Measurements from ENCODE around the gene IRX2.

The IRX2 gene

DNA sequence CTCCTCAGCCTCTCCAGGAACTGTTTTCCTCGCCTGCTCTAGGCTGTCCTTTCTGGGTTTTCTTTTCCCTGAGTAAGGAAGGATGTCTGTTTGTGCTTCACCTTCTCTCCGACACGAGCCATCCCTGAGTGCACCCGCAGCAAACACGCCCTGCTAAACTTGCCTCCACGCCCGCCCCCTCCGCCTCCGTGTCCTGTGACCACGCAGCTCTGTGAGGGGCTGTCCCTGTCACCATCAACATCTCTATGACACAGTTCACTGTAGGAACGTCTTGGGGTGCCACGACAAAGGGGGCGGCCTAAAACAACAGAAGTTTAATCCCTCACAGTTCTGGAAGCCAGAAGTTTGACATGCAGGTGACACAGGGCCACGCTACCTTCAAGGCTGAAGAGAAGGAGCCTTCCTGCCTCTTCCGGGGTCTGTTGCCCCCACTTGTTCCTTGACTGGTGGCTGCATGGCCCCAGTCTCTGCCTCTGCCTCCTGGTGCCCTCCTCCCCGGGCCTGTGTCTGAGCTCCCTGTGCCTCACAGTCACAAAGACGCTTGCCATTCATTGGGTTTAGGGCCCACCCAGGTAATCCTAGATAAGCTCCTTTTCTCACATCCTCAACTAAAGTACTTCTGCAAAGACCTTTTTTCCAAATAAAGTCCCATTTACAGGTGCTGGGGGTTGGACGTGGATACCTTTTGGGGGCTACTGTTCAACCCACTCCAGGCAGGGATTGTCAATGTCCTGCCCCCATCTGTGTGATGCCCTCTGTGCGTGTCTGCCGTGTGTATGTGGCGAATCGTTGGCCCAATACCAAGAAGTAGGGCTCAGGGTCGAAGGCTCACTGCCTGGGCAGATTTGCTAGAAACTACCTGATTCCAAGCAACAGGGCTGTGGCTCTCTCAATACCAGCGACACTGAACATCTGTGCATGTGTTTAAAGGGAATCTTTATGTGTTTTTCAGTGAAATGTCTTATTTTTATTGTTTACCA, 39.7 kb downstream of the IRX2 start:
- no peak for DNase-seq

DNA sequence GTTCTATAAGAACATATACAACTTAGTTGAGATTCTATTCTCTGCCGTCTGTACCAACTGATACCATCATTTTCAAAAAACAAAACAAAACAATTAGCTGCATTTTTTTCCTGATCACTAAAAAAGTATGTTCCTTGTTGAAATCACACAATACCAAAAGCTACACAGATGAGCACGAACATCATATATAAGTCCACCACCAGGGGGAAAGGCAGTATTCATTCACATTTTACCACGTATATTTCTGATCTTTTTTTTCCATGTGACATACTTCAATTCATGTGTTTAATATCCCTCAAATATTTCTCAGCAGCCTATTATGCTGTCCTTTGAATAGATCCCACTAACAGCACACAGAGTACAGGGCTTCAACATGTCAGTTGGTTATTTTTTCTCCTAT, 40.6 kb downstream of the IRX2 start:
- DNase-seq, result no peak

DNA sequence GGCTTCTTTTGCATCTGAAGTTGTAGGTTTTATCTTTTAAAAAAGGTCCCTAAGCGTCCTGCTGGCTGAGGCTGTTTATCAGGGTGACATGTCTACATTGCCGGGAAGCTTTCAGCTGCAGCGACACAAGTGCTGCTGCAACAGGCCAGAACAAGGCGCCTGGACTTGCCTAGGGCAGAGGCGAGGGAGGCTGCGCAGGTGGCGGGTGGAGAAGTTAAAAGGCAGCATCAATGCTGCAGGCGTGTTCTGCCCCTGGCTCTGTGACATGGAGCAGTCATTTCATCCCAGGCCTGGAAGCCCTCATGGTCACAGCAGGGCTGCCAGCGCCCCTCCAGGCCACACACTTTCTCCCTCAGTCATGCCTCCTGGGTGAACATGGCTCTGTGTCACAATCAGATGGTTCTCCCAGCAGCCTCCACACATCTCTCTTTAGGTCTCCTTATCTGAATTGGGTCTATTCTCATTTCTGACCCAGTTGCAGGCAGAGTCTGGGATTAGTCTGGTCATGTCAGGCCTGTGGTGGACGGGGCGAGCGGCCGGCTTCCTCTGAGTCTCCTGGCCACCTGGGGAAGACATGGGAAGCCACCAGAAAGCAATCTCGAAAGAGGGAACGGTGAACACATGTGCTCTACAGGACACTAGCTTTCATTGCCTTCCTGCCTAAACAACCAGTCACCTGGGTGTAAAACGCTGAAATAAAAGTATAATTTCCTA, 41.3 kb downstream of the IRX2 start:
- no peak for DNase-seq

DNA sequence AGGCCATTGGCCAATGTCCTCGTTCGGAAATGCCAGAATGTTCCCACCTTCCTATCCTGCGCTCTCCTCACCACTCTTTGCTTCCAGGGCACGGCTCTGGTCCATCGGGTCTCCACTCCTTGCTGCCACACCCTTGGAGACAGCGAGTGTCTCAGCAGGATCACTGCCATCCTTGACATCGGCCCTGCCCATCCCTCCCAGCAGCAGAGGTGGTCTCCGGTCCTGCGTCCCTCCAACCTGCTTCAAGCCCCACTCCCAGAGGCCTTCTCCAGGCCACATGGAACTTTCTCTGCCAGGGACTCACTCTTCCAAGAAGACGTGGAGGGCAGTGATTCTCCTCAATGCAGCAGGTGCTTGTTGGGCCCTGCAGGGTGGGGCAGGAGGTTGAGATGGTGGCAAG, 42.7 kb downstream of the IRX2 start:
- DNase-seq, result no peak

DNA sequence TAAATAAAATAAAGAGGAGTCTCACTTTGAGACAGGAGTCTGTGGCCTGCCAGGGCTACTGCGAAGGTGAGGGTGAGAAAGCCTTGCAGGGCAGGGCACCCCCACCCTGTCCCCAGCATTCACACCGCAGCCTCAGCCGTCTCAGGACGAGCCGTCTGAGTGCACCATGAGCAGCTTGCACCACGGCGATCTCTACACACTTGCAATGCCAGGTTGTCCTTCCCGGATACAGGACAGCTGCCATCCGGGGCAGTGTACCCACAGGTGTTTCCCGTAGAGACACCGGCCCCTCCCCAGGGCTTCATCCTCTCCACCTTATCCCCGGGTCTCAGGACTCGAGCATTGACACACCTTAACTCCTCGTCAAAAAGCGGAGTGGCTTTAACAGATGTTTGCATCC, 43.3 kb downstream of the IRX2 start:
- no peak for DNase-seq

DNA sequence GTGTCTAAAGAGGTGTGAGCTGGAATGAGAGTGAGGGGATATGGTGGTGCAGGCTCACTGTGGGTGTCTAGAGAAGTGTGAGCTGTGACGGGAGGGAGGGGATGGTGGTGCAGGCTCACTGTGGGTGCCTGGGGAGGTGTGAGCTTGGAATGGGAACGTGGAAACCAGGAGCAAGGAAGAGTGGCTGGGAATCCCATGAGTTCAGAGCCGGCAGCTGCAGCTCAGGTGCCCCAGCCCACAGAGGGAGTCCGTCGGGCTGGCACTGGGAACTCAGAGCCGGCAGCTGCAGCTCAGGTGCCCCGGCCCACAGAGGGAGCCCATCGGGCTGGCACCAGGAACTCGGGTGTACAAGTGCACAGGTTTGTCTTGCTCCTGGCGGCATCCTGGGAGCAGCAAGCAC, 45.6 kb downstream of the IRX2 start:
- no peak for DNase-seq

DNA sequence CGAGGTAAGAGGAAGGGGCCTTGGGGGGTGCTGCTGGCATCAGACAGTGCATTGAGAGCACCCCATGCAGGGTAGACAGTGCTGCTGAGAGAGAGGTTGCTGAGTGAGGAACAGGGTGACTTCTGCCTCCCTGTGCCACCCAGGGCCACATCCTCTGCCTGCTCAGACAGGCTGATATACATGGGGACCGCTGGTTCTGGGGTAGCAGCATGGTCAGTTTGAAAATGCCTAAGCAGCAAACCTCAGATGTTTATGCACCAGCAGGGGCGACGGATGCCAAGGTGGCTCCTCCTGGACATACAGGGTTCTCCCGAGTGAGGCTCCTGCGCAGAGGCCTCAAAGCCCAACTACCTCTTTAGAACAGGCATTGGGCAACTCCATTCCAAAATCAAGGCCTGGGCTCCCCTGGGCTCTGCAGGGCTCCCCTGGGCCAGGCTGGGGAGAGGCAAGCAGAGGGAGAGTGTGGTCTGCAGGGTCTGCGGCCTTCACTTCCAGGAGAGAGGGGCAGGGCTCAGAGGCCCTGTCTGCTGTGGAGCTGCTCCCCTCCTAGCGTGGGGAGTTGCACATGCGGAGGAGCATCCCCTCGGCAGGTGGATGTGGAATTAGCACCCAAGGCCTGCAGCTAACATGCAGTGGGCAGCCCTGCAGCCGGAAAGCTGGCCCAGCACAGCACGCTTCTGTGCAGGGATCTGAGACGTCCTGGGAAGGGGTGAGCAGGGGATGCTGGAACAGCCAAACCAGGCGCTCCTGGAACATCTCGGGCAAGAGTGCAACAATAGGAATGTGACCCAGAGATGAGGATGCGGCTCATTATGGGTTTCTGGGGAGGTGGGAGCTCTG, 46.5 kb downstream of the IRX2 start:
- DNase-seq, result no peak

DNA sequence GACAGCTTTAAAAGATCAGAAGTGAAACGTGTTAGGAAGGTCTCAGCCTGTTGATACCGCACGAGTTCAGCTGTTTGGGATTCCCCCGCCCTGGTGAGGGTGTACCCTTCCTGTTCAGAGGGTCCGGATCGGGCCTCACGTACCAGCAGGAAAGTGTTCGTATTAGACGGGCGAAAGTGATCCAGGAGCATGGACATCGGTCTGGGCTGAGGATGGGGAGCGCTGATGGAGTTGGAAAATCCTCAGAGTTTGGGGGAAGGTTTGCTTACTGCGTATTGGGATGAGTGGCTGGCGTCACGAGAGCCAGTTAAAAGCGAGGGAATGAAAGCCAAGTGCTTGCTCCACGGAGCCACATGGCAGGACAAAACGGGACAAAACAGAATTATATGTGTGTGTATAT, 47.4 kb downstream of the IRX2 start:
- DNase-seq, result no peak

DNA sequence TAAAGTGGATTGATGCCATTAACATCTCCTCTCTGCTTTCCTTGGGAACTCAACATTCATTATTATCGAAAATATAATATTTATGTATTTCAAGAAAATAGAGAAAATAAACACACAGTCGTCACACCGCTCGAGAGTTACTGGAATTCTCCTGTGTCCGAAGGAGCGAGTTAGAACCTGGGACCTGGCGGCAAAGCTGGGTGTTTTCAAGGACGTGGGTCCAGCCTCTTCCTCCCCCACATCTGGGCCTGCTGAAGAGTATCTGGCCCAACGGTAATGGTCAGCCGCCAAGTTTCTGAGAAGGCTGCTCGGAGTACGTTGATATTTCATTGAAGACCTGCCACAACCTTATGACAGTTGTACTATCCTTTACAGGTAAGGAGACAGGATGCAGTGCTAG, 47.9 kb downstream of the IRX2 start:
- no peak for DNase-seq

DNA sequence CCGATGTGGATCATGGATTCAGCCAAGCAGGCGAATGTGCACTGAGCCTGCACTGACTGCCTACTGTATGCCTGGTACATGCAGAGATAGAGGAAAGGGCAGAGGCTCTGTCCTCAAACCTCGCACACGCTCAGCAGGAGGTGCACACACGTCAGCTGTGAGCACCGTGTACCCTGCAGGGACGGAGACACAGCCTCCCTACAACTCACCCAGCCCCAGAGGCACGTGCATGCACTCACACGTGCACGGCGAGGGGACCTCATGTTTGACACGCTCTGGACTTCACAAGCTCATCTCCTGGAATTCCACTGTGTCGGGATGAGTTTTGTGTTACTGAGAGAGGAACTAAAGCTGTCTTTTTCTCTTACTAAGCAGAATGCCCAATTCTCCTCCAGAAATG, 48.4 kb downstream of the IRX2 start:
- no peak for DNase-seq

DNA sequence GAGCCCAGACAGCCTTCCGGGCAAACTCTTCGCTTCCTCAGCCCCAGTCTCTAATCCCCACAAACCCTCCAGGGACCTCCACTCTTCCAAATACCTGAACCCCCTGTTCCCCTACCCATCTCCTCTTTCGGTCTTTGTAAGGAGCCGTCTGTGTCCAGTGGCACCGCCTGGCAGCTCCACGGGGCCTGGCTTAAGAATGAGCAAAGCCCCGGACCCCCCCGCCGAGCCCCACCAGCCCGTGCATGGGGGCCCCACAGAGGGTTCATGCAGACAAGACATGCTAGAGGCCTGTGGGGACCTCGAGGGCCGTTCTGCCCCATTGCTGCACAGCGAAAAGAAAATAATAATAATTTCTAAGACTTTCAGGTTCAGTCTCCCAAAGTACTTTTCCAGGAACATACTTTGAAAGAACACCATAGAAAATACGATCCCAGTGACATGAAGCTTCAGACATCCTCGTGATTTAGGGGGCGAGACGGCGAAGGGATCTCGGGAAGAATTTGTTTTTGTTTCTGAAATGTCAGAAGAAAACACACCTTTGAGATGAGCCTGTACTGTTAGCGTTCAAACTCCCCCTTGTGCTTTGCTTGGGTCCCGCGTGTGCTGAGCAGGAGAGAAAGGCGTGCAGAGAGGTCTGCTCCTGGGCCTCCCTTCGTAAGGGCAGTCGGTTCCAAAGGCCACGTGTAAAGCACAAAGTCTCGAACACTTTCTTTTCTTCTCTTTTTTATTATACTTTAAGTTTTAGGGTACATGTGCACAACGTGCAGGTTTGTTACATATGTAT, 49.2 kb downstream of the IRX2 start:
- DNase-seq, result no peak

DNA sequence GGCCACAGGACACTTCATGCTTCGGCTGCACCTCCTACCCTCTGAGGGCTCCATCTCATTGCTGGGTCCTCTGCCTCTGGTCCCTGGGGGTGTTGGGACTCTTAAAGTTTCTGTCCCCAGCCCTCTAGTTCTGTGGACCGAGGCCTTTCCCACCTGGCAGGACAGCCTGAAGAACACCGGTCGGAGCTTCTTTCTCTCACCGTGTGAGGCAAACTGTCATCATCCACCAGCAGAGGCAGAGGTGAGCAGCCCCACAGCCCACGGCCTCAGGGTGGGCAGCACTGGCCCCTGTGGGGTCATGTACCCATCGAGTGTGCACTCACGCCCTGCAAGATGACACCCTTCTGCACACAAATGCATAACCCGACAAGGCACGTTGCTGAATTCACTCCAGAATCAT, 49.9 kb downstream of the IRX2 start:
- DNase-seq, result no peak

DNA sequence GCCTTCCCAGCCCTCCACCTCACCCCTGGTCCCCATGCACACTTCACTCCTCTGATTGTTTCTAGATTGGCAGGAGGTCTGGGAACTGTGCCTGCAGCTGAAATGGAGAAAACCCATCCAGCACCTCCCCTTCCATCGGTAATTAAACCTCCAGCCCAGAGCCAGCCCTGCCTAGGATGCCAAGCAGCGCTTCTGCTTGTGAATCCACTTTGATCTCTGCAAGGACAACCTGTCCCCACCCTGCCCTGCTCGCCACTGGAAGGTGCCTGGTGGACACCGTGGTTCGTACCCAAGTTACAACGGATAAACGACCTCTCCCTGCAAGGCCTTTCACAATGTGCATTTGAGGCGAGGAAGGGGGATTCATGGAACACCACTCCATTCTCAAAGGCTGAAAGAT, 50.6 kb downstream of the IRX2 start:
- no peak for DNase-seq

DNA sequence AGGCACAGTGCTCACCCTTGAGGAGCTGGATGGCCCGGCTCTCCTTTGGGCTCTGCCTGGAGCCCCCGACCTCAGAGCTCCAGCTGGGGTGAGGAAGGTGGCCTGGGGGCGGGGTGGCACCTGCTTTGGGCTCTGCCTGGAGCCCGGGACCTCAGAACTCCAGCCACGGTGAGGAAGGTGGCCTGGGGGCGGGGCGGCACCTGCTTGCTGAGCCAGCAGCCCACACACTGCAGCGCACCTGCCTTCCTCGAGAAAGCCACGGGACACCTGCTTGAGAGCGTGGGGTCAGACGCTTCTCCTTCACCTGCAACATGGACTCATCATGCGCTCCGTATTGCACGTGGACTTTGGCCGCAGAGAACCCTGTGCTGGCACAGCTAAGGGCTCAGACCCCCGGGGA, 51.8 kb downstream of the IRX2 start:
- DNase-seq, result no peak

DNA sequence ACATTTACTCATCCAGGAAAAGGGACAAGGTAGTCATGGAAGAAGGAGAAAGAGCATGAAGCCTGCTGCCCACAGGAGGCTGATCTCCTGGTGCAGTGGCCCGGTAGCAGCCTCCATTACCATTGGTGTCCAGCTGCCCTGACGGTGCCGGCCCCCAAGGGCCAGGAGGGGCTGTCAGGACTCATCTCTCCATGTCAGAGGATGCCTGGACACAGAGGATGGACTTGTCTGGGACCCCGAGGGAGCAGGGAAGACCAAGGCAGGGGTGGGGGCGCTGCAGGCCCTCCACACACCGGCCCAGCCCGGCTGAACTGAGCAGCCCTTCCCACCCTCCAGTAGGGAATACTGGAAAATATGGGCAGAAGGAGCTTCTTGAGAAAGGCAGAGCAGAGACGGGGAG, 52.2 kb downstream of the IRX2 start:
- DNase-seq, result no peak

DNA sequence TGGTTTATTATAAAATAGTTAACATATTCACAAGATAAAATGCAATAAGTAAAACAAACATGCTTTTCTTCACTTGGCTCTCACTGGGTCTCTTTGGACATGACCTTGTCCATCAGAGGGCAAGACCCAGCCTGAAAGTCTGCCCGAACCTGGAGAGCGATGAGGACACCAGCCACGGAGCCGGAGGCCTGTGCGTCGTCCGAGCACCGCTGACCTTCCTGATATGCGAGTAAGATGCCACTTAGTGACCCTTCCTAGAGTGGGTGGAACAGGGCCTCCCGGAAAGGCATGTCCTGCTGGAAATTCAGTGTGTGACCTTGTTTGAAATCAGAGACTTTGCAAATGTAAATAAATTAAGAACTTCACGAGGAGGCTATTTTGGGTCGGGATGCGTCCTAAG, 52.9 kb downstream of the IRX2 start:
- no peak for DNase-seq

DNA sequence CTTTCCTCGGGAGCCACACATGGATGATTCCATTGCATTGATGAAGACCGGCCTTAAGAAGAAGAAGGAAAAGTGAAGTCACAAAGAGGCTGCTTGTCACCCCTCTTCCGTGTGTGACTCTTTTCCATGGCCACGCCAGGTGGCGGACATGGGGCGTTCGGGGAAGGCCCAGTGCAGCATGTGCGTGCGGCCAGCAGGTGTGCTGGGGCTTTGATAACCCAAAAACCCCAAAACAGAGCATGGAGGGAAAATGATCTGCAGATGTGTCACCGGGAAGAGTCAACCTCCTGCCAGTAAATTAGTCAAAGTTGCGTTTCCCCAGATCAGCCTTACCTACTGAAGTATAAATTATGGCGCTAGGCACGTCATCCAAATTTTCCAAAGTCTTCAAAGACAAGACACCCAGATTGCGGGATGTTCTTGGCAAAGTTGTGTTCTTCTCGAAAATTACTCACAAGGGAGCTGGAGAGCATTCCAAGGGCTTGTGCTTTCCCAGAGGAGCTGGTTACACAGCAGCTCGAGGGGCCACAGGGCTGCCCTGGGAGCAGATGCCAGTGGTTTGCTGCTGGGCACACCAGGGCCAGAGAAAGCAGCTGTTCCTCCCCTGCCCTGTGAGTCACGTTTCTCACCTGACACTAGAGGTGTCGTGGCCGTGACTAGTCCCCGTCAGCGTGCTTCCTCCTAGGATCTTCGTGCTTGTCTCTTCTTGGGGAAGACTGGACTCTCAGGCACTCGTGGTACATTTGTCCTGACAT, 53.9 kb downstream of the IRX2 start:
- no peak for DNase-seq

DNA sequence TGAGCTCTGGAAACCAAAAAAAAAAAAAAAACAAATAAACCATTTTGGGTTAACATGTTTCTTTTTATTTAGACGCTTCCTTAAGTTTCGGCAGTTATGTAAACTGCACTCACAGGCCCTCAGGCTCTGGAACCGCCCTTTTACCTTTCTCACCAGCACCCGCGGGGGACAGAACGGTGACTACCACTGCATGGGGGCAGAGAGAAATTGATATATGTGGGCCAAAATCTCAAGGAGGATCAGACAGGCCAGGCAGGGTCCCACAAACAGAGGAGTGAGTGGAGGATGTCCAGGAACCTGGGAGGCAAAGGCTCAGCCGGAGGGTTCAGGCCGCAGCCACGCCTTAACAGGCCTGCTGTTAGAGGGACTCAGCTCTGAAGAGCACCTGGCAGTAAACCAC, 54.4 kb downstream of the IRX2 start:
- no peak for DNase-seq

Data from activated CD4-positive, CD25-positive, alpha-beta regulatory T cell (primary cell).